K562 (cell line): ENCODE data around the gene HIPK1. TPM values are rescaled to one million over a fixed set of nuclear protein-coding genes. Genes with fewer than 3 reads are reported as not detected.

Experiments
- ATAC-seq: fragments of 200-7000 bp; cut with Tn5 transposase; 3 replicates; pipeline ENCODE4 v1.9.1; 2020; ENCODE audit warnings: moderate library complexity
- BruUV-seq: library from RNA; stranded (reverse); fragments of 400-500 nt; replicated peaks from 2 replicates; lab custom pipeline; 2021; lab: Mats Ljungman, UMichigan
- CTCF ChIA-PET: fragments of 300-600 bp; formaldehyde crosslinking; extraction: SDS; loops from one replicate; lab custom pipeline; 2021; ENCODE audit warnings: low intra/inter-chr PET ratio; lab: Yijun Ruan, JAX
- POLR2A ChIA-PET: fragments of 300-600, 350-650 bp; sonication (Branson Sonifier 250); formaldehyde crosslinking; extraction: SDS; loops from one replicate; lab custom pipeline; 2021; ENCODE audit warnings: antibody characterized with exemption, inconsistent platforms; lab: Yijun Ruan, JAX
- DNase-seq, 4 experiments: peaks; one replicate each; pipeline versions ENCODE4 v3.0.0 to v3.0.0-alpha.2; 2011 to 2018; ENCODE audit warnings: low spot score in 3 of 4, mixed read lengths in 3 of 4; ENCODE audit errors: extremely low read depth in 1 of 4
- FAIRE-seq: peaks from 2 replicates; lab custom pipeline; 2011; peaks lifted over from hg19 to GRCh38; lab: Jason Lieb, UNC
- H2AFZ ChIP-seq: 2 replicates; pipeline ENCODE4 v1.6.0; 2011; ENCODE audit warnings: low read depth, low read length, control low read depth, inconsistent platforms
- H3K27ac ChIP-seq: fragments of 200-600 bp; 3 replicates; pipeline ENCODE4 v1.8.0; 2011; ENCODE audit warnings: low read depth, mild to moderate bottlenecking, control low read depth, inconsistent platforms, low read length, moderate library complexity, mixed read lengths; ENCODE audit errors: extremely low read depth
- H3K27me3 ChIP-seq, 2 experiments: fragments of 300-600 bp in 1 of 2; 2 replicates in 1 of 2; 3 replicates in 1 of 2; pipeline versions ENCODE4 v1.6.0 to v1.8.0; 2011; ENCODE audit warnings: inconsistent platforms in 2 of 2, low read length in 2 of 2, mild to moderate bottlenecking in 1 of 2, mixed read lengths in 1 of 2, moderate library complexity in 1 of 2; ENCODE audit not compliant: control insufficient read depth in 2 of 2, insufficient read depth in 2 of 2
- H3K36me3 ChIP-seq: fragments of 300-600 bp; 3 replicates; pipeline ENCODE4 v1.8.0; 2011; ENCODE audit warnings: mild to moderate bottlenecking, low read length, inconsistent platforms; ENCODE audit not compliant: control insufficient read depth, insufficient read depth
- H3K4me1 ChIP-seq, 2 experiments: fragments of 200-600 bp in 1 of 2; replicated peaks in 1 of 2; 2 replicates in 1 of 2; 3 replicates in 1 of 2; pipeline versions ENCODE4 v1.5.1 to v1.8.0; 2011; ENCODE audit warnings: inconsistent platforms in 2 of 2, low read length in 2 of 2, mild to moderate bottlenecking in 1 of 2, mixed read lengths in 1 of 2, moderate library complexity in 1 of 2; ENCODE audit not compliant: control insufficient read depth in 2 of 2, insufficient read depth in 2 of 2
- H3K4me2 ChIP-seq: 2 replicates; pipeline ENCODE4 v1.6.1; 2011; ENCODE audit warnings: low read length, control low read depth, inconsistent platforms, mixed read lengths; ENCODE audit not compliant: insufficient read depth
- H3K4me3 ChIP-seq: fragments of 200-600 bp; sonication (generic), shearing (Covaris generic); 2 replicates; pipeline ENCODE4 v1.5.1; 2016; ENCODE audit warnings: control low read depth, inconsistent platforms
- H3K79me2 ChIP-seq: fragments of 200-600 bp; 3 replicates; pipeline ENCODE4 v1.8.0; 2011; ENCODE audit warnings: low read length, inconsistent platforms; ENCODE audit not compliant: control insufficient read depth, insufficient read depth
- H3K9ac ChIP-seq, 2 experiments: 2 replicates each; pipeline versions ENCODE4 v1.6.0 to v1.6.1; 2011; ENCODE audit warnings: low read depth in 2 of 2, low read length in 2 of 2, control low read depth in 1 of 2, inconsistent platforms in 1 of 2, mild to moderate bottlenecking in 1 of 2, mixed read lengths in 1 of 2; ENCODE audit not compliant: insufficient read depth in 1 of 2
- H3K9me1 ChIP-seq: one replicate; pipeline ENCODE4 v1.6.0; 2011; ENCODE audit warnings: inconsistent platforms, mild to moderate bottlenecking, low read length, moderate library complexity; ENCODE audit not compliant: control insufficient read depth, insufficient read depth
- H3K9me3 ChIP-seq: replicated peaks from 2 replicates; pipeline ENCODE4 v1.5.1; 2011; ENCODE audit warnings: low read depth, low read length, inconsistent platforms; ENCODE audit not compliant: control insufficient read depth, insufficient read depth
- H4K20me1 ChIP-seq: replicated peaks from 2 replicates; pipeline ENCODE4 v1.6.1; 2011; ENCODE audit warnings: low read length, inconsistent platforms, mixed read lengths; ENCODE audit not compliant: control insufficient read depth, insufficient read depth
- BHLHE40 ChIP-seq: IDR thresholded peaks from 2 replicates; pipeline ENCODE4 v1.6.1; 2011; ENCODE audit warnings: low read length, improper control_type of control experiment
- ETV5 ChIP-seq: sonication (generic); formaldehyde crosslinking; IDR thresholded peaks from 2 replicates; pipeline ENCODE4 v1.4.0; 2020; ENCODE audit warnings: low read depth, mild to moderate bottlenecking, missing genetic modification reagents
- FOXK2 ChIP-seq, 2 experiments: fragments of 450-650 bp; IDR thresholded peaks in 1 of 2; conservative IDR thresholded peaks in 1 of 2; 2 replicates each; pipeline ENCODE4 v1.6.1; 2016; ENCODE audit warnings: low read depth in 2 of 2, mild to moderate bottlenecking in 1 of 2
- MTF1 ChIP-seq: fragments of 250-450 bp; sonication (Bioruptor Pico); IDR thresholded peaks from 2 replicates; pipeline ENCODE4 v1.9.0; 2021; ENCODE audit warnings: moderate library complexity, mild to moderate bottlenecking, inconsistent platforms, borderline replicate concordance
- MXI1 ChIP-seq: IDR thresholded peaks from 2 replicates; pipeline ENCODE4 v1.6.1; 2011; ENCODE audit warnings: low read depth, mild to moderate bottlenecking, improper control_type of control experiment, low read length
- MYBL2 ChIP-seq, 2 experiments: fragments of 450-650 bp in 1 of 2; sonication (generic) in 1 of 2; formaldehyde crosslinking in 1 of 2; IDR thresholded peaks; 2 replicates each; pipeline versions ENCODE4 v1.6.1 to v1.8.1; 2017 to 2022; ENCODE audit warnings: borderline replicate concordance in 1 of 2, inconsistent platforms in 1 of 2, low read depth in 1 of 2, mild to moderate bottlenecking in 1 of 2, missing genetic modification reagents in 1 of 2, moderate library complexity in 1 of 2
- RHOXF2B ChIP-seq: fragments of 250-450 bp; sonication (Bioruptor Pico); conservative IDR thresholded peaks from 2 replicates; pipeline ENCODE4 v1.5.1; 2021
- ZC3H4 ChIP-seq: sonication (generic); formaldehyde crosslinking; IDR thresholded peaks from 2 replicates; pipeline ENCODE4 v1.9.0; 2021; ENCODE audit warnings: missing genetic modification reagents, borderline replicate concordance
- ZFX ChIP-seq: sonication (generic); formaldehyde crosslinking; IDR thresholded peaks from 2 replicates; pipeline ENCODE4 v1.8.0; 2022; ENCODE audit warnings: mild to moderate bottlenecking, missing genetic modification reagents, moderate library complexity
- ZNF12 ChIP-seq: sonication (generic); formaldehyde crosslinking; IDR thresholded peaks from 2 replicates; pipeline ENCODE4 v1.4.0; 2020; ENCODE audit warnings: mild to moderate bottlenecking, missing genetic modification reagents
- WGBS: fragments of 100-300 bp; shearing (Covaris generic); methylation state at CpG from one replicate; pipeline ENCODE4 v1.1.6; 2016; ENCODE audit warnings: low coverage, mixed read lengths; ENCODE audit not compliant: insufficient coverage; ENCODE audit errors: missing lambda C conversion rate; 5-methylcytosine and 5-hydroxymethylcytosine counted together
- in situ Hi-C: fragments of 300-500 bp; cut with MboI; formaldehyde crosslinking; loops from 4 replicates; pipeline ENCODE4 v1.15.0; 2018; ENCODE audit warnings: inconsistent platforms, mixed read lengths
- intact Hi-C: fragments of 100-400 bp; cut with micrococcal nuclease; formaldehyde crosslinking; loops from 2 replicates; pipeline ENCODE4 v1.14.2; 2022
- polyA plus RNA-seq, 8 experiments: library from polyadenylated mRNA; depleted of rRNA in 4 of 8; stranded (reverse) in 5 of 8; unstranded in 3 of 8; fragments of >200 nt; fragmentation: Nextera tagmentation in 2 of 8; fragmentation: Illumina TruSeq in 1 of 8; extraction: Ambion mirVana in 2 of 8; extraction: Trizol in 1 of 8; gene quantifications; 2 replicates each; pipeline versions ENCODE4 v1.2.1 to v1.2.3, GENCODE V29; 2011 to 2014; ENCODE audit warnings: inconsistent platforms in 1 of 8, missing spikeins in 1 of 8
- total RNA-seq, 7 experiments: library from RNA; depleted of rRNA in 6 of 7; stranded (reverse); fragments of >200 nt in 6 of 7; fragmentation: Illumina TruSeq in 2 of 7; extraction: Trizol in 2 of 7; gene quantifications; 2 replicates each; pipeline versions ENCODE4 v1.2.1 to v1.2.3, GENCODE V29; 2011 to 2021; ENCODE audit warnings: low replicate concordance in 1 of 7
- TF ChIP-seq, protein P1 (sequence below), 2 experiments: fragments of 450-650 bp; IDR thresholded peaks; 2 replicates each; pipeline ENCODE4 v1.6.1; 2018; ENCODE audit warnings: mild to moderate bottlenecking in 2 of 2, low read depth in 1 of 2; ENCODE audit not compliant: partially characterized antibody in 2 of 2
- TF ChIP-seq, protein P2 (sequence below): fragments of 450-650 bp; formaldehyde crosslinking; IDR thresholded peaks from 2 replicates; pipeline ENCODE4 v1.4.0; 2020; ENCODE audit warnings: mild to moderate bottlenecking, mixed read lengths

HIPK1 gene
- total and polyA plus RNA-seq, 9 of the 15 experiments (the other 6 are each of a cell fraction or from before 2014, with no cell fraction given) = 10.0 to 57.9 (median 29.6) TPM

DNA sequence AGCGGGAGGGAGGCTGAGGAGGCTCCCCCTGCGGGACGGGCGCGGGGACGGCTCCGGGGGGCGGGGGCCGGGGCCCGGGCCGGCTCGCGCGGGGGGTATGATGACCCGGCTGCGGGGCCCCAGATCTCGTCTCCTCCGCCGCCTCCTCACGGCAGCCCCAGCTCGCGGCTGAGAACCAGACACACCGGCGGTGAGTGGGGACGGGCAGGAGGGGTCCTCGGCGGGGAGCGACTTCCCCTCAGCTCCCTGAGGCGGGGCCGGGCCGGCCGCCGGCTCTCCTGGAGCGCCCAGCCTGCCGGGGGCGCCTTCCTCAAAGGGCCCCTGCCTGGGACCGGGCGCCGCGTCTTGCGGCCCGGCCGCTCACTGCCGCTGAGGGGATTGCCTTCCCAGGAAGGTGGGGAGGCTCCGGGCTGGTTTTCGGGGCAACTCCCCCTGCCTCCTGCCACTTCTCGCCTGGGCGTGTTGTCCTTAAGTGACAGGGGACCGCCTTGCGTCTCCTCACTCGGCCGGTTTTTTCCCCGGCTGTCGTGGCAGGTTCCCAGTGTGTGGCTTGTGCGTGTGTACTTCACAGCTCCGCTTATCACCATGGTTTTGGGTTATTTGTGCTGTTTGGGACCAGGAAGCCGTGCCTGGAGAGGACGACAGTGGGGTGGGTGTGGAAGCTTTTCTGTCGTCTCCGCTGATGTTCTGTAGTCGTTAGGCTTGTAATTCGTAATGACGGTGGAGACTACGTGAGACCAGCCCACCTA, 800 bp downstream of the HIPK1 start (continued):
- peak; percentile 55 to 65; a peak in 2 of 4 replicates for TF ChIP-seq FOXK2 (conservative IDR thresholded peaks at IDR 0.05 in 1 of 2, IDR thresholded peaks at IDR 0.05 in 1 of 2; ENCODE audit: low read depth in 2 of 2)
- 0 out of 2 replicates have a peak, but pooled peaks have one; percentile 46 for TF ChIP-seq MTF1 (CRISPR knock-in tag)

DNA sequence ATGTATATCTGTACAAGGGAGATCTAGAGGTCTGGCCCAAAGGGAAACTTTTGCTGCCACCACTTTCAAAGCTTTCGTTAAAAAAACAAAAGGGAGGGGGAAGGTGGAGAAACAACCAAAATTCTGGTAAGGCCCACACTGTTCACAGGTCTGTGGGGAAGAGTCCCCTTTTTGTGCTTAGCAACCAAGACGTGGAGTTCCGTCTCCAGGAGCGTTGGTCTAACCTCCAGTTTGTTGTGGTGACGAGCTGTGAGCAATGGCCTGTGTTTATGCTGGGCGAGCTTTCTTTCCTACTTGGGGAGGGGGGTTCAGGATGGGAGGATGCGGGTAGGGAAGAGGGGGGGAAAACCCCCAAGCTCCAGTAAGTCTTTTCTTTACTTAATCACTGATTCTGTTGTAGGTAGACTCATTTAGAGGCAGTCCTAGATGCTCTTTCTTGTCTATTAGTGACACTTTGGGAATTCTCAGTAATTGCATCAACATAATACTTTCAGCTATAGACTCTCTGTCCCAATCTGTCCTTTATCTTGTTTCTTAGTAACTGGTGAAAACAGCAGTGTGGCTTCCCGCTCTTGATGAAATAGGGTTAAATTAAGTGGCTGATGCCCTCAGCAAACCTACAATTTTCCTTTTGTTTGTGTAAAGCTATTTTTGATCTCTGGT, 1.5 kb downstream of the HIPK1 start:
- POLR2A ChIA-PET = interaction anchor here (0.5 to 5.2 kb wide), 18 partner anchors 10 to 1801 kb away, joined by 3 to 65 read pairs (median 4); partner anchors contain the start of genes AP4B1, DCLRE1B, LRIG2 and RSBN1
- Histone ChIP-seq H4K20me1 (peaks cover 10% of the 10 kb centered on the region), H2AFZ (peak overlapping the region; percentile 67), H3K79me2 (peaks cover 72% of the 10 kb centered on the region), H3K9me1 (no peaks in the 10 kb centered on the region), H3K27ac (peak overlapping the region; percentile 96), H3K36me3 (peaks cover 25% of the 10 kb centered on the region; the same call in 2 of the 3 replicates), H3K4me3 (peak overlapping the region; percentile 70), H3K9ac (peak overlapping the region; percentile 90 to 97), H3K4me1 (peaks cover 15 to 37% of the 10 kb centered on the region in 2 experiments), H3K27me3 (no peaks in the 10 kb centered on the region), H3K9me3 (no peaks in the 10 kb centered on the region), H3K4me2 (peak overlapping the region; percentile 98)
- FAIRE-seq (peak; percentile 26), DNase-seq (peak; percentile 25 to 79 (median 48)), ATAC-seq (peak; percentile 44)
- BruUV-seq = no TSS peak
- intact Hi-C loops = loop anchor here (1.0 to 10.0 kb wide), 2 partner anchors 18 to 176 kb away; partner anchors contain the start of gene PHTF1
- CTCF ChIA-PET = no interaction called here
- 0% methylated on average over 8 of the region's 8 CpGs for WGBS
- in situ Hi-C loops = no loop called here
- TF ChIP-seq, protein P1, sequence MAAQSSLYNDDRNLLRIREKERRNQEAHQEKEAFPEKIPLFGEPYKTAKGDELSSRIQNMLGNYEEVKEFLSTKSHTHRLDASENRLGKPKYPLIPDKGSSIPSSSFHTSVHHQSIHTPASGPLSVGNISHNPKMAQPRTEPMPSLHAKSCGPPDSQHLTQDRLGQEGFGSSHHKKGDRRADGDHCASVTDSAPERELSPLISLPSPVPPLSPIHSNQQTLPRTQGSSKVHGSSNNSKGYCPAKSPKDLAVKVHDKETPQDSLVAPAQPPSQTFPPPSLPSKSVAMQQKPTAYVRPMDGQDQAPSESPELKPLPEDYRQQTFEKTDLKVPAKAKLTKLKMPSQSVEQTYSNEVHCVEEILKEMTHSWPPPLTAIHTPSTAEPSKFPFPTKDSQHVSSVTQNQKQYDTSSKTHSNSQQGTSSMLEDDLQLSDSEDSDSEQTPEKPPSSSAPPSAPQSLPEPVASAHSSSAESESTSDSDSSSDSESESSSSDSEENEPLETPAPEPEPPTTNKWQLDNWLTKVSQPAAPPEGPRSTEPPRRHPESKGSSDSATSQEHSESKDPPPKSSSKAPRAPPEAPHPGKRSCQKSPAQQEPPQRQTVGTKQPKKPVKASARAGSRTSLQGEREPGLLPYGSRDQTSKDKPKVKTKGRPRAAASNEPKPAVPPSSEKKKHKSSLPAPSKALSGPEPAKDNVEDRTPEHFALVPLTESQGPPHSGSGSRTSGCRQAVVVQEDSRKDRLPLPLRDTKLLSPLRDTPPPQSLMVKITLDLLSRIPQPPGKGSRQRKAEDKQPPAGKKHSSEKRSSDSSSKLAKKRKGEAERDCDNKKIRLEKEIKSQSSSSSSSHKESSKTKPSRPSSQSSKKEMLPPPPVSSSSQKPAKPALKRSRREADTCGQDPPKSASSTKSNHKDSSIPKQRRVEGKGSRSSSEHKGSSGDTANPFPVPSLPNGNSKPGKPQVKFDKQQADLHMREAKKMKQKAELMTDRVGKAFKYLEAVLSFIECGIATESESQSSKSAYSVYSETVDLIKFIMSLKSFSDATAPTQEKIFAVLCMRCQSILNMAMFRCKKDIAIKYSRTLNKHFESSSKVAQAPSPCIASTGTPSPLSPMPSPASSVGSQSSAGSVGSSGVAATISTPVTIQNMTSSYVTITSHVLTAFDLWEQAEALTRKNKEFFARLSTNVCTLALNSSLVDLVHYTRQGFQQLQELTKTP (IDR thresholded peaks at IDR 0.05; ENCODE audit: low read depth in 1 of 2, partially characterized antibody in 2 of 2) = peak in 1 of 2 experiments; percentile 7
- TF ChIP-seq MYBL2 (IDR thresholded peaks at IDR 0.05; ENCODE audit: low read depth) (no peak), MYBL2 (CRISPR knock-in tag; IDR thresholded peaks at IDR 0.05; ENCODE audit: borderline replicate concordance) (no peak), ZC3H4 (CRISPR knock-in tag) (peak; percentile 2; the same call in 1 of the 2 replicates), BHLHE40 (0 out of 2 replicates have a peak, but pooled peaks have one; percentile 2), ZNF12 (CRISPR knock-in tag) (no peak), ZFX (peak; percentile 46; the same call in 1 of the 2 replicates), MXI1 (peak; percentile 75), RHOXF2B (CRISPR knock-in tag) (no peak), ETV5 (CRISPR knock-in tag) (no peak)
- TF ChIP-seq, protein P2, sequence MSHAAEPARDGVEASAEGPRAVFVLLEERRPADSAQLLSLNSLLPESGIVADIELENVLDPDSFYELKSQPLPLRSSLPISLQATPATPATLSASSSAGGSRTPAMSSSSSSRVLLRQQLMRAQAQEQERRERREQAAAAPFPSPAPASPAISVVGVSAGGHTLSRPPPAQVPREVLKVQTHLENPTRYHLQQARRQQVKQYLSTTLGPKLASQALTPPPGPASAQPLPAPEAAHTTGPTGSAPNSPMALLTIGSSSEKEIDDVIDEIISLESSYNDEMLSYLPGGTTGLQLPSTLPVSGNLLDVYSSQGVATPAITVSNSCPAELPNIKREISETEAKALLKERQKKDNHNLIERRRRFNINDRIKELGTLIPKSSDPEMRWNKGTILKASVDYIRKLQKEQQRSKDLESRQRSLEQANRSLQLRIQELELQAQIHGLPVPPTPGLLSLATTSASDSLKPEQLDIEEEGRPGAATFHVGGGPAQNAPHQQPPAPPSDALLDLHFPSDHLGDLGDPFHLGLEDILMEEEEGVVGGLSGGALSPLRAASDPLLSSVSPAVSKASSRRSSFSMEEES (CRISPR knock-in tag) = no peak
